AG09319 (cell line): Measurements from ENCODE around the gene MYO1E.
"Not testable (repeated sequence)": the region's sequence is repeated elsewhere in the genome, so short reads cannot be mapped to it uniquely, and the experiment has no call there.

Source experiments
- DNase-seq: peaks from one replicate; pipeline ENCODE4 v3.0.0-alpha.2; 2010; ENCODE audit warnings: low read depth; ENCODE audit errors: extremely low read depth
- TF ChIP-seq, protein P1 (sequence below): IDR thresholded peaks from 2 replicates; pipeline ENCODE4 v1.5.1; 2011; ENCODE audit warnings: low read depth, mild to moderate bottlenecking, inconsistent platforms, low read length, moderate library complexity

The MYO1E gene

DNA sequence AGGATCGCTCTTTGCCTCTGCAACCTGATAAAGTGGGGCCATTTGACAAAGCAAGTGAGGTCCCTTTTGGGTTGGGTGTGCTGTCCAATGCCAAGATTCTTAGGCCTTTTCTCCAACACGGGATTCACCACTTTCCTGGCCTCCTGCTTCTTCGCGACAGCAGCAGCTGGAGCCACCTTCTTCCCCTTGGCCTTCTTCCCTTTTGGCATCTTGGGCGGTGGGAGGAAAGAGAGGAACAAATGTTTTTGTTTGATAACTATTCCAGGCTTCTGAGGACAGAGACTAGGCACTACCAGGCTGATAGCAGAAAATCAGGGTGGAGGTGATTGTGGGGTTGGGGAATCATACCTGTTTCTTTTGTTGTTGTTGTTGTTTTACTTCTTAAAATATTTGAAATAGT is 35.3 kb upstream of the MYO1E start:
- DNase-seq = no peak
- TF ChIP-seq, protein P1, sequence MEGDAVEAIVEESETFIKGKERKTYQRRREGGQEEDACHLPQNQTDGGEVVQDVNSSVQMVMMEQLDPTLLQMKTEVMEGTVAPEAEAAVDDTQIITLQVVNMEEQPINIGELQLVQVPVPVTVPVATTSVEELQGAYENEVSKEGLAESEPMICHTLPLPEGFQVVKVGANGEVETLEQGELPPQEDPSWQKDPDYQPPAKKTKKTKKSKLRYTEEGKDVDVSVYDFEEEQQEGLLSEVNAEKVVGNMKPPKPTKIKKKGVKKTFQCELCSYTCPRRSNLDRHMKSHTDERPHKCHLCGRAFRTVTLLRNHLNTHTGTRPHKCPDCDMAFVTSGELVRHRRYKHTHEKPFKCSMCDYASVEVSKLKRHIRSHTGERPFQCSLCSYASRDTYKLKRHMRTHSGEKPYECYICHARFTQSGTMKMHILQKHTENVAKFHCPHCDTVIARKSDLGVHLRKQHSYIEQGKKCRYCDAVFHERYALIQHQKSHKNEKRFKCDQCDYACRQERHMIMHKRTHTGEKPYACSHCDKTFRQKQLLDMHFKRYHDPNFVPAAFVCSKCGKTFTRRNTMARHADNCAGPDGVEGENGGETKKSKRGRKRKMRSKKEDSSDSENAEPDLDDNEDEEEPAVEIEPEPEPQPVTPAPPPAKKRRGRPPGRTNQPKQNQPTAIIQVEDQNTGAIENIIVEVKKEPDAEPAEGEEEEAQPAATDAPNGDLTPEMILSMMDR = no peak

DNA sequence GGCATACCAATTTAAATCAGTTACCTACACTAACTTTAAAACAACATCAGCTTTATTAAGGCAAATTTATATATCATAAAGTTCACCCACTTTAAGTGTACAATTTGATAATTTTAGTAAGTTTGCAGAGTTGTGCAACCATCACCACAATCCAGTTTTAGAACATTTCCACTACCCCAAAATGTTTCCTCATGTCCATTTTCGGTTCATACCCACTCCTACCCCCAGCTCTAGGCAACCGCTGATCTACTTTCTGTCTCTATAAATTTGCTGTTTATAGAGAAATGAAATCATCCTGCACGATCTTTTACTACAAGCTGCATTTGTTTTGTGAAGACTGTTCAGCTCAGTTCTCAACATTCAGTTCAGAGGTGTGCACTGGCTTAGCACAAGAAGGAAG is 33.8 kb upstream of the MYO1E start:
- DNase-seq = no peak
- TF ChIP-seq, protein P1 = no peak

DNA sequence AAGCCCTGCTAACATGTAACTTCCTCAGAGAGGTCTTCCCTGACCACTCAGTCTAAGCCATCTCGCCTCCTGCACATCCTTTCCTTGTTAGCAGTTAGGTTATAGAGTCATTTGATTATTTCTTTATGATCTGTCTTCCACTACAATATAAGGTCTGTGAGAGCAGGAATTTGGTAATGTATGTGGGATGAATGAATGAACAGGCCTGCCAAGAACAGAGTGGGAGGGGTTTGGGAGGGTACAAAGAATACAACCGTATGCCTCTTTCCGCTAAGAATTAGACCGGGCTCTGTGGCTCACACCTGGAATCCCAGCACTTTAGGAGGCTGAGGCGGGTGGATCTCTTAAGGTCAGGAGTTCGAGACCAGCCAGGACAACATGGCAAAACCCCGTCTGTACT is 32.4 kb upstream of the MYO1E start:
- TF ChIP-seq, protein P1 = no peak
- DNase-seq = no peak

DNA sequence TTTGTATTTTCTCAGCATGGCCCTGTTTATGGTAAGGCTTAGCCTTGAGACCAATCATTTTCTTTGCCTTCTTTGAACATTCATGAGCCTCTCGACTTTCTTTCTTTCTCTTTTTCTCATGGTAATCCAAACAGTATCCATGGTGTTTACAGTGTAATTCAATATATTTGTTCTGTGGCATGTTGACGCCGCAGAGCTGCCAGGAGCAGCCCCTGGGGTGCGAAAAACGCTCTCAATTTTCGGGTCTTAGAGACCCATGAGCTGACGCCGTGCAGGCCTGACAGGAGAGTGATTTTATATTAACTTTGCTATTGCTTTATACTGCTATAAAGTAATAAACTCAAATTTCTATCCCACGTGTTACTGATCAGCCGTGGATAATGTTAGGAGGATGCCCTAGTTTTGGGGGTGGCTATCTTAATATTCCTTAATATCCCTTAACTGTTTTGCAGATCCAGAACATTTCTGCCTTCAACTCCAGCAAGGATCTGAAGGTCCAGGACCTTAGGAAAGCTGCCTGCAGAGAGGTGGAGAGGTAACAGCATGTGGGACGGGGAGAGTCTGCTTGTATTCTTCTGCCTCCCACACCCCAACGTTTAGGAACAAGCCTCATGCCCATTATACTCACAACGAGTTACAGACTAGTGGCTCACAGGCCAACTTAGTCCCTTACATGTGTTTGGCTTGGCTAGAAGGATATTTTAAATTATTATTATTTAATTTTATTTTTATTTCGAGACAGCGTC is 29.3 kb upstream of the MYO1E start:
- no peak for DNase-seq
- TF ChIP-seq, protein P1 = no peak

DNA sequence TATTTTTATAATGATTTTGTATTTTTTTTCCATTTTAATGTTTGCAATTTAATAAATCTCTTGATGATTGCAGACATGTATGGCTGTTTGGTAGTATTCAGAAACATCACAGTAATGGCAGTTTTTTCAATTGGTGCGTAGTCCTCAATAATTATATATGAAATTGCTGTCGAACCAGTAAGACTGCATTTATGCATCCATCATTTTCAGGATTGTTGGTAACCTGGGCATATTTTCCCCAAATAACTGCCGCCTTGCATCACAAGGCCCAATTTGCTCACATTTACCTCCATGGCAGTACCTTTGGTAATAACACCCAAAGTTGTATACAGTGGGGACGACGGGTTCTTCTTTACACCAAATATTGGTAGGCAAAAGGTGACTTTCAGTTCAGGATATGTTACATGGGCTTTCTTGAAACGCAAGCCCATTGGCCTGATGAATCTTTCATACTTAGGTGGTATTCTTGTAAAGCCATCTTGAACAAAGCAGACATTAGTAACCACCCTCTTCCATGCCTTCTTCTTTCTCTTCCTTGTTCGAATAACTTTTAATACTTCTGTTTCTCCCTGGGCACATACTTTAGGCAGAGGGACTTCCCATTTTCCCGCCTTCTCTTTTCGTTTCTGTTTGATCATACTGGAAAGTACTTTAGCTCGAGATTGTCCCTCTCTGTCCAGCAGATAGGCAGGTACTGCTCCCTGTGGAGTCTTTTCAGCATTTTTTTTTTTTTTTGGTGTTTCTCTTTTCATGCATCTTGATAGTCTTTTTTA is 28.6 kb upstream of the MYO1E start:
- DNase-seq = not testable (repeated sequence)

DNA sequence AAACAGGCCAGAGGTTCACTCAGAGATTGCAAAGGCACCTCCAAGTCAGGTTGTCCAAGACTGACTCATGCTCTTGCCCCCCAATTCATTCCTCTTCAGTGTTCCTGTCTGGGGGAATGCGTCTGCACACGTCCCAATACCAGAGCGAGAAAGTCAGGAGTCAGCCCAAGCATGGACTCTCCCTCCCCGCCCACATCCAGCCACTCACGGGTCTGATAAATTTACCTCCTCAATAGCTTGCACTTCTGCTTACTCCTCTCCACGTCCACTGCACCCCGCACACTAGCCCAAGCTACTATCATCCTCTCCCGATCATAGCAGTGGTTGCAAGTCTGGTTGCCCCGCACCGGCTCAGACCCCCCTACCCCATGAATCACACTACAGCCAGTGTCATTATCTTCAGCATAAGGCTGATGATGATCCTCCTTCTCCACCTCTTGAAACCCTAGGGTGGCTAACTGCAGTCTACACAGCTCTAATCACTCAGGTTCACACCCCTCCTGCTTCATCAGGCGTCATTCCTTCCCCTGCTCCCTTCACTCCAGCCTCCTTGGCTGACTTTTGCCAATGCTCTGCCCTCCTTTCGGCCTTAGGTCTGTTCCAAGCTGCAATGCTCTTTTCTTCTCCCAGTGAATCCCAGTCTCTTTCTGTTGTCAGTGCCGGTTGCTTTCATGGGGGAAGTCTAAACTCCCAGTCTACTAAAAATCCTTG is 27.6 kb upstream of the MYO1E start:
- no peak for DNase-seq
- TF ChIP-seq, protein P1 = no peak

DNA sequence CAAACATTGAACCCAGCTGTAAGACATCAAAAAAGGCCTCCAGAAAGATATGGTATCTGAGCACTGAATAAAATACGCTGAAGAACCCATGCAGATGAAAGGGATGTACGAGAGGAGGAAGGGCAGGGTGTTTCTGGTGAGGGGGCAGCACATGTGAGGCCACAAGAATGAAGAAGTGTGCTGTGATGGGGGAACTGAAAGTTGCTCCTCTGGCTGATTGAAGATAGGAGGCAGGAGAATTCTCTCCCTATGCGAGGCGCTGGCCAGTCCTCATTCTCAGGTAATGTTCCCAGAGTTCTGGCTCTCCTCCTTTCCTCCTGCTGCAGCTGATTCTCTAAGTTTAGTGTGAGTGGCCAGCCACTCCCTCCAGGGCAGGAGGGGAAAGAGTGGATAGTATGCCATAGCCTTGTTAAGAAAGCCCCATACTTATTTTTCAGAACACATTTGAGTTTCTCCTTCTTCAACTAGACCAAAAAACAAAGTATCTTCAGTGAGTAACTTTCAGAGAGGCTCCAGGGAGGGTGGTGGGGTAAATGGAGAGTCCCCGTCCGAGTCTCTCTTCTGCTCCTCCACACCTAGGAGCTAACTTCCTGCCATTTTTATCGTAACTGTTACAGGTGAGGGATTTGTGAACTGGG is 26.9 kb upstream of the MYO1E start:
- TF ChIP-seq, protein P1 = no peak
- no peak for DNase-seq
